Stimulated activated CD8-positive, alpha-beta memory T cell treated with anti-CD3 and anti-CD28 coated beads, Interleukin-12 subunit alpha, Interleukin-12 subunit beta, amount 100 ng/mL, for 24 hours (primary cell): ENCODE results near the gene ZMYND8.
"Not testable (repeated sequence)": the region's sequence is repeated elsewhere in the genome, so short reads cannot be mapped to it uniquely, and the experiment has no call there.

Source experiments
- DNase-seq: peaks from one replicate; pipeline ENCODE4 v3.0.0-alpha.2; 2020; ENCODE audit errors: extremely low read depth

Gene ZMYND8

DNA sequence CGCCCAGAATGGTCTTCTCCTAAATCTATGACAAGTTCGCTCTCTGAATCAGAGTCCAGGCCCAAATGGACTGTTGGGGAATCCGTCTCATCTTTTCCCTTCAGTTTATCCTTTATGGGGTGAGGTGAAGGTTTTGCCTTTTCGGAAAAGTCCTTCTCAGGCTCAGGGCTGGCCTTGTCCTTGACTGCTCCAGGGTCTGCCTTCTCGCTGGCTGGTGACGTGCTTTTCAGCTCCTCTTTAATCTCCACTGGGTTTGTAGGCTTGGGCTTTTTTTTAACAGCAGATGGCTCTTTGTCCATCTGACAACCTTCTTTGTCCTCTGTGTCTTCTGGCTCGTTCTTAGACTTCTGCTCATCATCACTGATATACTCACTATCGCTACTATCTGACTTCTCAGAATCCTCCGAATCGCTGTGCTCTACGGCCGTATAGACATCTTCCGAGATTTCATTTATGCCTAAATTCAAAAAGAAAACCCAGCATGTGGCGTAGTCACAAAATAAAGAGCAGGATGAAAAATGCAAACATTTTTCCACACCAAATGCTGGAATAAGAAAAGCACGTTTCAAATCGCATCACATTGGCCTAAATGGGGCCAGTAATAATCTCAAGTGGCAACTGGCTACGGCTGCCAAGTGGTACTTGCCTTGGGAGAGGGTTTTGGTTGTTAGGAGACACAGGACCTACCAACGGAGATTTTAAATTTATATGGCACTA, 110.3 kb downstream of the ZMYND8 start:
- no peak for DNase-seq

DNA sequence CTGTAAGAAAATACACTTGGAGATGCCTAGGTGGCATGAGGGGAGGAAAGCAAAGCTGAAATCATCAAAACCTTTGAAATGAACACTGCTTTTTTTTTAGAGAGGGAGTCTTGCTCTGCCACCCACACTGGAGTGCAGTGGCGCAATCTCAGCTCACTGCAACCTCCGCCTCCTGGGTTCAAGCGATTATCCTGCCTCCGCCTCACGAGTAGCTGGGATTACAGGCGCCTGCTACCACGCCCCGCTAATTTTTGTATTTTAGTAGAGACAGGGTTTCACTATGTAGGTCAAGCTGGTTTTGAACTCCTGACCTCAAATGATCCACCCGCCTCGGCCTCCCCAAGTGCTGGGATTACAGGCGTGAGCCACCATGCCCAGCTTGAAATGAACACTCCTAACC, 111.3 kb downstream of the ZMYND8 start:
- not testable (repeated sequence) for DNase-seq

DNA sequence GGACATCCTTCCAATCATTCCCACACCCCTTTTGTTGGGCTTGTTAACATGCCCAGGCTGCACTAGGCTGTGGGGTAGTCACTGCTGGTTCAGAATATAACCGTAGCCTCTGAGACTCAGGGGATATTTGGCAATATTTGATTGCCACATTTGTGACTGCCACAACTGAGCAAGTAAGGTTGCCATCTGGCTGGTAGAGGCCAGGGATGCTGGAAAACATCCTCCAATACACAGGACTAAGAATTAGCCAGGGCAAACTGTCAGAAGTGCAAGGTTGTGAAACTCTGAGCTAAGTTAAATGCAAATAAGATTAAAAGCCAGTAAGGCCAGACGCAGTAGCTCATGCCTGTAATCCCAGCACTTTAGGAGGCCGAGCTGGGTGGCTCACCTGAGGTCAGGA, 112.0 kb downstream of the ZMYND8 start:
- DNase-seq: no peak

DNA sequence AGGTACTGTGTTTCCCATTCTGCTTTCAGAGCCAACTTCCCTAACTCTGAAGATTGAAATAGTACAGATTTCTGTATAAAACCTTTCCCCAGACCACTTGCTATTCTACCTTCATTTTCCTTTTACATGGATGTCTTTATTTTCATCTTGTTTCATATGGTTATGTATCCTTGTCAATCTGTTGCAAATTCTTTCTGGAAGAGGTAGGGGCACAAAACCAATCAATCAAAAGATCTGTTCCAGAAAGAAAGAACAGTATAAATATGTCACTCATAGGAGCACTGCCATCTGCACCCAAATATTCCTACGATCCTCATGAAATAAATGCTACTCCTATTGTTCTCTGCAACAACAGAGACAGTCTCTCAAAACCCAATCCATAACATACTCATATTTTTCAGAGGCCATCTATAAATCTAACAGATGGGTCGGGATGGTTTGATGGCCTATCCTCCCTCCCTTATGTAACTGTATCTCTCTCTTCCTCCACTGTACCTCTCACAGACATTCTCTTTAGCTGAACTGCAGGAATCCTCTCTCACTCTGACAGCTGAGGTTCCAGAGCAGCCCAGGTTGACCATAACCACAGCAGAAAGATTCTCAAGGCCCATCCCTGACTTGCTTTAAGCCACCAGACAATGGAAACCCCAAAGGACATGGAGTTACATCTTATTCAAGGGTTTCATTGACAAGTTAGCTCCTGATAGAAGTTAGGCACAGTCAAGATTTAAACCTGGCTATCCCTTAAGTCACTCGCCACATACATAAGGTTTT, 112.8 kb downstream of the ZMYND8 start:
- DNase-seq: no peak

DNA sequence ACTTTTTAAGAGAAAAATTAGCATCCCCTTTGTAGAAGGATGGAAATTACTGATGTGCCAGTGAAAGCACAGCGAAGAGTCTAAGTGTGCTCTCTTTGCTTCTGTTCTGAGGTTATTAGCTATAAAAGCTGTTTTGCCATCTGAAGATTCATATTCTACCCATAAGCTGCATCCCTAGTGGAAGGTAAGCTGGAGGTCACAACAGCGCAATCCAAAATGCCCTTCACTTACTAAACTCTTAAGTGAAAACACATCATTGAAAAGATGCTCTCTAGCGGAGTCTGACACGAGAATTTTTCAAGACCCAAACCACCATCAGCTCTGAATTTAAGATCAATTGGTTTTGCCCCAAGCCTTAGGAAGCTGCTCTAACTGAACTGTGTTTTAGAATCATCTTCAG, 113.5 kb downstream of the ZMYND8 start:
- DNase-seq: no peak

DNA sequence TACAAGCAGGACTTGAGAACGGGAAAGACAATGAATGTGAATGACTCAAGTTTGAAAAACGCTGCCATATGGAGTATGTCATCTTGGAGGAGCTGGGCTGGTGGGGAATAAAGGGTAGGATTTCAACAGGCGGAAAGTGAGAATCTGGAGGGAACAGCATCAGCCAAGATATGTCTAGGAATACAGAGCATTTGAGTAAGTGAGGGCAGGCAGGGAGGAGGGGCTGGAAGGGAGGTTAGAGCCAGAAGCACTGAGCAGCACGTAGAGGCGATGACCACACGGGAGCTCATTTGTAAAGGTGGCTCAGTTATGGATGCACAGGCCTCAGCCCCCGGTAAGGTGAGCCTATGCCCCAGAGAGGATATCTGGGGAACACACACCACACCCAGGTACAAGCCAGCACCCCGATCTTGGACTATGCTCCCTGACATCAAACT, 115.1 kb downstream of the ZMYND8 start:
- DNase-seq: no peak

DNA sequence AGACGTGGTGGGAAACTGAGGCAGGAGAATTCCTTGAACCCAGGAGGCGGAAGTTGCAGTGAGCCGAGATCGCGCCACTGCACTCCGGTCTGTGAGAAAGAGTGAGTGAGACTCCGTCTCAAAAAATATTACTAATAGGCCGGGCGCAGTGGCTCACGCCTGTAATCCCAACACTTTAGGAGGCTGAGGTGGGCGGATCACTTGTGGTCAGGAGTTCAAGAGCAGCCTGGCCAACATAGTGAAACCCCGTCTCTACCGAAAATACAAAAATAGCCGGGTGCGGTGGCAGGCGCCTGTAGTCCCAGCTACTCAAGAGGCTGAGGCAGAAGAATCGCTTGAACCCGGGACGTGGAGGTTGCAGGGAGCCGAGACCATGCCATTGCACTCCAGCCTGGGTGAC, 116.4 kb downstream of the ZMYND8 start:
- not testable (repeated sequence) for DNase-seq

DNA sequence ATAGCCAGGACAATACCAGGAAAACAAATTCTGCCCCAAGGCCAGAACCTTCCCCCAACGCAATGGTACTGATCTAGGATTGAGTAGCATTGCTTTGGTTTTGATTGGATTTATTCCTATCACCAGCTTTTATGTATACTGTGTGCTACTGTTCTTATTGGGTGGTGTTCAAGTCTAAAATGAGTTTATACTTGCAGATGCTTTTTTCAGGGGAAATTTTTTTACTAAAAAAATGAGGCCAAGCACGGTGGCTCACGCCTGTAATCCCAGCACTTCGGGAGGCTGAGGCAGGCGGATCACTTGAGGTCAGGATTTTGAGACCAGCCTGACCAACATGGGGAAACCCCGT, 116.8 kb downstream of the ZMYND8 start:
- no peak for DNase-seq

DNA sequence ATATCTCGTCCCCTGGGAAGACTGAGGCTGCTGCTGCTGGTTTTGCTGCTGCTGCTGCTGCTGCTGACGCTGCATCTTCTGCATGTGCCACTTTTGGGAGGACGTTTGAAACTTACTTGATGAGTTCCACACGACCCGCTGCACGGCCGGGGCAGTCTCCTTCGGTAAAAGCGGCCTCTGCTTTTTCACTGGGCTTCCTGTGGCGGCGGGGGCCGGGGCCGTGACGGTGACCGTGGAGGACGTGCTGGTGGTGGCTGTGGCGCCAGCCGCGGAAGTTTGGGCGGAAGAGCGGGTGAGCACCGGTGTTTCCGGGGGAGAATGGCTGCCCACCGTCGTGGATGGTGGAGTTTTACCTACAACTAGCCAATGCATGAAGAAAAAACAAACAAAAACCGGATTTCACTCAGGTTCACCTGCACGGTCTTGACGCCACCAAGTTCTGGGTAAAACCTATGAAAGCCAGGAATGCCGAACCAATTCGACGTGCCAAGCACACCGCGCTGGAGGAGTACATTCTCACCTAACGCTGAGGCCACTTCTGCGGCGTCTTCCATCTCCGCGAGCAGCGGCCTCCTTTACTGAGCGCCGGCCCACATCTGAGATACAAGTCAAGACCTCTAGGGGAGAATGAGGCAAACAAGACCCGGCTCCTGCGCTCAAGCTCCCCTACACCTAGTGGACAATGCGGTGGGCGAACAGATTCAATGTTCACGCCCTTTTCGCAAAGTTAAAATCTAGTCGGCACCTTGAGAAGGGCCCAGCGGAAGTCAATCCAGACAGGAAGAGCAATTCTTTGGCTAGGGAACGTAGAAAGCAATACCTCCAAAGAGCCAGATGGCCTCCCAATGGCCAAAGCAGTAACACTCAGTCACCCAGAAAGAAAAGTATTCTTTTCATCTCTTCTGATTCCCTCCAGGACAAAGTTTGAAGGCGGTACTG, 117.5 kb downstream of the ZMYND8 start:
- DNase-seq: no peak

DNA sequence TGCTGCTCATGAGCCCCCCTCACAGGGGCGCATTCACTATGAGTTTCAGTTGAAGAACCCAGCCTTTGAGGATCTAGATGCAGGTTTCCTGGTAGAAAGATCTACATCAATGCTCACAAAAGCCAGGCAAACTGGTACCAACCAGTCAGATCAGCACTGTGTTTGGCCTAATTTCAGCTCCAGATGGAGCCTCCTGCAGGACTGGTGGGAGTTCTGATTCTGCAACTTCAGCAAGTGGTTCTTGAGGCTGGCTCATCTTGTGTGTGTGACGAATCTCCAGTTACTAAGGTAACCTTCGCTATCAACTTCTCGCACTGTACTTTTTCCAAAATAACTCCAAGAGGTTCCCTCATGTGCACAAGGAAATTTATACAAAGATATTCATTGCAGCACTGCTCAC, 118.8 kb downstream of the ZMYND8 start:
- DNase-seq: no peak

DNA sequence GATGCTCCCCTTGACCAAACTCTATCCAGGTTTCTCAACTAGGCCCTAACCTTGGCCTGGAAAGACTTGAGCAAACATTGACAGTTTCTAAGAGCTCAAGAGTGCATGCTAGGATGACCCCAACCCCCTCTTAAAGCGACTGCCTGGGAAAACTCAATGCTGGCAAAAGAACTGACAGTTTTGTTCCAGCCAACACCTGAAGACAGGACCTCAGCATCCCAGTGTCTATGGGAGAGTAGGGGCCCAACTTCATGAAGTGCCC, 119.9 kb downstream of the ZMYND8 start:
- DNase-seq: no peak

DNA sequence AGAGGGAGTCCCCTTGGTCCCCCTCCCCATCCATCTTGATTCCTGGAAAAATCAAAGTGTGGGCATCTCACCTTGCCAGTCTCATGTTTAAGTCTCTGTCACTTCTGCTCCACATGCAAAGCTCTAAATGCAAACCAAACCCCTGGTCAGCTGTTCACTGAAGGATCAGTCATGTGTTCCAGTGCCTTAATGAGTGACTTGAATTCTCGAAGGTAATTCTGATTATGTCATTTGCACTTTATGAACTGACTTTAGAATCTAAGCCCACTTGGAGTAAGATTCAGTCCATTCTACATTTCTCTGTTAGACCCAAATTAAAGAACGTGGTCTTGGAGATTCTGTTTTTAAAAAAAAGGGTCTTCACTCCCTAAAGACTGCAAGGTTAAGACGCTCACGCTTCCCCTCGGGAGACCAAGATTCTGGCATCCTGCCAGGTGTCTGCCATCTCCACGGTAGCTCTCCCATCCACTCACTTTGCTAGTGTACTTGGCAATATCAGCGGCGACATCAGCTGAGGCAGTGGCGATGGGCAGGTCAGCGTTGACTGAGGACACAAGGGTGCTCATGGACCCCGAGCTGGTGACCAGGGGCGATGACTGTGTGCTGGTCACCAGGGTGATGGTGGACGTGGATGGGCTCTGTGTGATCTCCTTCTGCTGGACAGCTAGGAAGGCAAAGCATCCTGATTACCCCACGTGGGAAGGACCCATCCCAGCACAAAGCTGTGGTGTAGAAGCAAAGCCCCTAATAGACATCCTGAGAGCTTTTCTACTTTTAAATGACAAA, 120.5 kb downstream of the ZMYND8 start:
- DNase-seq: no peak

DNA sequence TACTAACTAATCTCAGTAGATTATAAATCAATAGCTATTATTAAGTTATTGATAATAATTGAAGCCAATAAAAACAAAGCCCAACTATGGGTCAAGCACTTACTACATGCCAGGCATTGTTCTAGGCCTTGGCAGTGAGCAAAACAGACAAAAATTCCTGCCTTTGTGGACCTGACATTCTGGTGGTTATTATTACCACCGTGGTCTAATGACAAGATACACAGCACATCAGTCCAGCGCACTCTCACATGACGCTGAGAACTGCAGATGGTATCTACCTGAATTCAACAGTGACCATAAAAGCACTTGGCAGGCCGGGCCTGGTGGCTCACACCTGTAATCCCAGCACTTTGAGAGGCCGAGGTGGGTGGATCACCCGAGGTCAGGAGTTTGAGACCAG, 121.4 kb downstream of the ZMYND8 start:
- DNase-seq: no peak

DNA sequence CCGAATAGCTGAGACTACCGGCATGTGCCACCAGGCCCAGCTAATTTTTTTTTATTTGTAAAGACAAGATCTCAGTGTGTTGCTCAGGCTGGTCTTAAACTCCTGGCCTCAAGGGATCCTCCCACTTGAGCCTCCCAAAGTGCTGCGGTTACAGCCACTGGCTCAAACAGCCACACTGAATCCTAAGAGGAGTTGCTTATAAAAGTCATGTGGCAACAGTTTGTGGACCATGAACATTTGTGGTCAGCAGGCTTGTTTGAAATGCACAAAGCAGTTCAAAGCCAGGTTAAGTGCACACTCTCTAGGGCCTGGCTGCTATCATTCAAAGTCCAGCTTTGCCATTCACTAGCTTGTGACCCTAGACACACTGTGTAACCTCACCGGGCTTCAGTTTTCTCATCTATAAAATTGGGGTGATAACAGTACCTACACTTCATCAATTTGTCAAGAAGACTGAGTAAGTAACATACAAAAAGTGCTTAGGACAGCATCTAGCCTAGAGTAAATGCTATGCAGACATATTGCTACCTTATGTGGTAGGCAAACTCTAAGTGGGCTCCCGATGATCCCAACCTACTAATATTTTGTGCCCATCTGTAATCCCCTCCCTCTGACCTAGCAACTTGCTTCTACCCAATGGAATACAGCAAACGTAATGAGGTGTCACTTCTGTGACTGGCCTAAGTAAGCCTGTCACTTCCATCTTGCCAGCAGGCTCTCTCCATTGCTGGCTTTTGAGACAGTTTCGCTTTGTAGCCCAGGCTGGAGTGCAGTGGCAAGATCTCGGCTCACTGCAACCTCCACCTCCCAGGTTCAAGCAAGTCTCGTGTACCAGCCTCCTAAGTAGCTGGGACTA, 122.9 kb downstream of the ZMYND8 start:
- DNase-seq: no peak

DNA sequence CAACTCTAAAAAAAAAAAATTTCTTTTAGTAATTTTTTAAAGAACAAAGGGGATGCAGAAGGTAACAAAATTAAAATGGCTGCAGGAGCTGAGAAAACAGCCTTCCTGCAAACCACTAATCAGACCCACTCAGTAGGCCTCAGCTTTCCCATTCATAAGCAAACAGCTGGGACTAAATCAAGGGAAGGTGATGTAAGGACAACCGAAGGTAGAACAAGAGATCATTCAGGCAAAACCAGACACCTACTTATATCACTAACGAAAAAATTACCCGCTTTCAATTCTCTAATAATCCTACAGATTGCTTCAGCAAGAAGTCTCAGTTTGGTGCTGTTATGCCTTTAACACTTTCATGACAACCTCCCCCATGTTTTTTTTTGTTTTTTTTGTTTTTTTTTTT, 124.0 kb downstream of the ZMYND8 start:
- DNase-seq: no peak

DNA sequence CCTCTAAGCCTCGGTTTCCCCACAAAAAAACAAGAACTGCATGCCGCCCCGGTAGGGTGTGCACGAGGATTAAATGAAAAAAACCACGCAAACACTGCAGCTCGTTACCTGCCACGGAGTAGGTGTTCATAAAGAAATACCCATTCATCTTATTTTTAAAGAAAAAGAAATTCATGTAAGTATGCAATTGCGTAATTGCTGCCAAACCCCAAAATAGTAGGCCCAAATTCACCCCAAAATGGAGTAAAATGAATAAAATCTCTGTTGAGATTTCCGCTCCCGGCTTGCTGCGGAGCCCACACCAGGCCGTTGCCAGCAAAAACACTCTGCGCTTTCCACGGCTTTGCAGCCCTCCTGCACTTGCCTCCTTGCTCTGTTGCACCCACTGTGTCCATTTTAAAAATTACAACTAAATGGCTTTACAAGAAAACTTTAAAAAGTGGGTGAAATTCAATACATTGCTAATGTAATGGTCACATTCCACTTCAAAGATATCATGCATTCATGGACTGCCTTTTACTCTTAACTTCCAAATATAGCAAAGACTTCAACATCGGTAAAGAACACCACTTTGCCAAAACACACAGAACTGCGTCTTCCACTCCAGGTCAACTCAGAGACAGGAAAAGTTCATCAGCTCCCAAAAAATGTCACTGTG, 125.0 kb downstream of the ZMYND8 start:
- no peak for DNase-seq

DNA sequence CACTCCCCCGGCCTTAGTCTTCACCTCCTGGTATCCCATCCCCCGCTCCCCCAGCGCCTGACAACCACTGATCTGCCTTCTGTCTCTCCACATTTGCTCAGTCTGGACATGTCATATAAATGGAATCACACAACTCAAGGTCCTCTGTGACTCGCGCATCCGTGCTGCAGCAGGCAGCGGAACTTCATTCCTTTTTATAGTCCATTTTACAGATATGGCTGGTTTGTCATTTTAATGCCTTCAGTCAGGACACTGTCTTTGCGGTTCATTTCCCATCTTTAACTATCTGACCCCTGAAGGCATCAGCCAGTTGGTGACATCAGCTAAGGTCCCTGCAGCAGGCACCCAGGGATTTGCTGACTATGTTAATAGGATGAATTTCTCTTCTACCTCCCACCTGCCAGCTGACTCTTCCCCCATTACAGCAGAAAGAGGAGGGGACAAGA, 125.7 kb downstream of the ZMYND8 start:
- no peak for DNase-seq

DNA sequence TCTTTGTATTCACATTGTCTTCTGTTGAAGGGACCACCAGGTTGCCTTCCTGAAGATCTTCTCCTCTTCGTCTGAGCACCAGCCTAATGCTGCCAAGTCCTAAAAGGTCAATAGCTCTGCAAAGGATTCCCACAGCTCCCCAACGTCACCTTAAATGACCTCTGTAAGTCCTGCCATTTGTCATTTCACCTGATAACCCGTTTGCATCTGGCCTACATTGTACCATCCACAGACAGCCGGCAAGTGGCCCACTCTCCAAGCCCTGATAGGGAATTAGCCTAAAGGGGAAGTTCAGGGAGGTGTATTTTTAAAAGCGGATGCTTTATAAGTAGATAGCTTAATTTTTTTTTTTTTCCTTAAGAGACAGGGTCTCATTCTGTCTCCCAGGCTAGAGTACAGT, 127.8 kb downstream of the ZMYND8 start:
- DNase-seq: no peak

DNA sequence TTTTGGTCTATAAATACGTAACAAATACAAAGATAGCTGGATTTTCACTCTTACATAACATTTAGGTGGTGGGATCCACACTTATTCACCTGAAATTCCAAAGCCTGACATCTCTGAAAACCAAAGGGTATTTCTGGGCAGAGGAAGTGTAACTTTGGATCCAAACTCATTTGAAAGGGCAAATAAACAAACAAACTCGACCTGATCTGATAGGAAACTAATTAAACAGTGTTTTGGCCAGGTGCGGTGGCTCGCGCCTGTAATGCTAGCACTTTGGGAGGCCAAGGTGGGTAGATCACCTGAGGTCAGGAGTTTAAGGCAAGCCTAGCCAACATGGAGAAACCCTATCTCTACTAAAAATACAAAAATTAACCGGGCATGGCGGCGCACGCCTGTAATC, 128.9 kb downstream of the ZMYND8 start:
- DNase-seq: no peak

DNA sequence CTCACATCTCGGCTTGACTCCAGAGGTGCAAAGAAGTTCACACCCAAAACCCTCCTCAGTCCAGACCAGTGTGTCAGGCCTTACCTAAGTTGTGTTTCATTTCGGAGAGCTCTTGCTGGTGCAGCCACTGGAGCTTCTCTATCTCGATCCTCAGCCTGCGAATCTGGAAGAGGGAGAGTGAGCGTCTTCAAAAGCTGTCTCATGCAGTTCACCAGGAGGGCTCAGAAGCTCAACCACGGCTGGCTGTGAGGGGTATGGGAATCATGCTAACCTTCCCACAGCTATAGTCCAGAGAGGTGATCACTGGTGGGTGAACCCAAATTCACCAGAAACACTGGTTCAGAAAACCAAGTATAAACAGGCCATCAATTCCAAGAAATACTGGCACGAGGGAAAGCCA, 129.4 kb downstream of the ZMYND8 start:
- DNase-seq: no peak
